Liver (tissue), 10 donors: ENCODE results near the gene AMN1. TPM values are rescaled to one million over a fixed set of nuclear protein-coding genes. Genes with fewer than 3 reads are reported as not detected.

ENCODE experiments used
- DNase-seq: peaks from one replicate; pipeline ENCODE4 v3.0.0-alpha.2; 2017; ENCODE audit warnings: low spot score
- H3K27ac ChIP-seq, 2 donors: one replicate each; pipeline ENCODE4 v1.7.0; 2013; ENCODE audit warnings: inconsistent platforms in 2 of 2, low read length in 2 of 2, control low read depth in 1 of 2, low read depth in 1 of 2, mild to moderate bottlenecking in 1 of 2
- H3K27me3 ChIP-seq, 4 donors: one replicate each; pipeline versions ENCODE4 v1.6.1 to v1.7.0; 2013; ENCODE audit warnings: low read length in 3 of 4, inconsistent platforms in 1 of 4, mild to moderate bottlenecking in 1 of 4, moderate library complexity in 1 of 4; ENCODE audit not compliant: control insufficient read depth in 4 of 4, insufficient read depth in 4 of 4
- H3K36me3 ChIP-seq, 4 donors: one replicate each; pipeline versions ENCODE4 v1.6.1 to v1.7.0; 2013; ENCODE audit warnings: low read length in 3 of 4, mild to moderate bottlenecking in 3 of 4, low read depth in 1 of 4, moderate library complexity in 1 of 4; ENCODE audit not compliant: control insufficient read depth in 4 of 4, insufficient read depth in 3 of 4
- H3K4me1 ChIP-seq, 4 donors: one replicate each; pipeline versions ENCODE4 v1.6.1 to v1.7.0; 2013; ENCODE audit warnings: low read length in 3 of 4, mild to moderate bottlenecking in 3 of 4, moderate library complexity in 1 of 4; ENCODE audit not compliant: control insufficient read depth in 4 of 4, insufficient read depth in 4 of 4
- H3K4me3 ChIP-seq, 3 donors: one replicate each; pipeline versions ENCODE4 v1.6.1 to v1.7.0; 2013; ENCODE audit warnings: low read length in 3 of 3, control low read depth in 1 of 3, low read depth in 1 of 3, mild to moderate bottlenecking in 1 of 3
- H3K9ac ChIP-seq, 2 donors: one replicate each; pipeline ENCODE4 v1.7.0; 2013; ENCODE audit warnings: low read length in 2 of 2, mild to moderate bottlenecking in 2 of 2, moderate library complexity in 2 of 2, control low read depth in 1 of 2, low read depth in 1 of 2
- H3K9me3 ChIP-seq, 4 donors: one replicate each; pipeline versions ENCODE4 v1.6.1 to v1.7.0; 2013; ENCODE audit warnings: low read length in 3 of 4; ENCODE audit not compliant: control insufficient read depth in 4 of 4
- EGR1 ChIP-seq, 2 donors: IDR thresholded peaks; 2 replicates each; pipeline ENCODE4 v1.6.1; 2016 to 2018; ENCODE audit warnings: antibody characterized with exemption in 2 of 2, low read depth in 2 of 2
- FOXA1 ChIP-seq: IDR thresholded peaks from 2 replicates; pipeline ENCODE4 v1.6.1; 2016; ENCODE audit warnings: antibody characterized with exemption
- FOXA2 ChIP-seq: IDR thresholded peaks from 2 replicates; pipeline ENCODE4 v1.6.1; 2016; ENCODE audit warnings: antibody characterized with exemption
- HNF4G ChIP-seq: IDR thresholded peaks from 2 replicates; pipeline ENCODE4 v1.6.1; 2016; ENCODE audit warnings: antibody characterized with exemption
- NR2F2 ChIP-seq: IDR thresholded peaks from 2 replicates; pipeline ENCODE4 v1.6.1; 2016; ENCODE audit warnings: antibody characterized with exemption
- RAD21 ChIP-seq, 2 donors: IDR thresholded peaks; 2 replicates each; pipeline ENCODE4 v1.6.1; 2016; ENCODE audit warnings: antibody characterized with exemption in 2 of 2, mild to moderate bottlenecking in 2 of 2
- RXRA ChIP-seq, 2 donors: IDR thresholded peaks; 2 replicates each; pipeline ENCODE4 v1.6.1; 2017 to 2018; ENCODE audit warnings: antibody characterized with exemption in 2 of 2, mild to moderate bottlenecking in 1 of 2
- YY1 ChIP-seq: IDR thresholded peaks from 2 replicates; pipeline ENCODE4 v1.6.1; 2016; ENCODE audit warnings: antibody characterized with exemption, mild to moderate bottlenecking
- WGBS: extraction: QIAGEN DNeasy Blood & Tissue Kit; methylation state at CpG from one replicate; pipeline ENCODE4 v1.1.7; 2013; 5-methylcytosine and 5-hydroxymethylcytosine counted together
- polyA plus RNA-seq, 2 donors: library from polyadenylated mRNA; stranded (reverse) in 1 of 2; unstranded in 1 of 2; fragments of 200-250 nt in 1 of 2; fragments of >200 nt in 1 of 2; fragmentation: Nextera tagmentation in 1 of 2; extraction: Ambion mirVana in 1 of 2; gene quantifications; one replicate each; pipeline versions ENCODE4 v1.2.1 to v1.2.3, GENCODE V29; 2013 to 2015
- small RNA-seq: library from RNA; depleted of rRNA; stranded (forward); fragments of <200 nt; gene quantifications from one replicate; pipeline ENCODE3, GENCODE V24; 2014
- total RNA-seq, 2 donors: library from RNA; depleted of rRNA; stranded (reverse); fragments of >200 nt; gene quantifications; one replicate each; pipeline ENCODE4 v1.2.3, GENCODE V29; 2014
- TF ChIP-seq, protein P1 (sequence below): IDR thresholded peaks from 2 replicates; pipeline ENCODE4 v1.6.1; 2016; ENCODE audit warnings: antibody characterized with exemption
- TF ChIP-seq, protein P2 (sequence below): IDR thresholded peaks from 2 replicates; pipeline ENCODE4 v1.6.1; 2016; ENCODE audit warnings: antibody characterized with exemption, mild to moderate bottlenecking
- TF ChIP-seq, protein P3 (sequence below): fragments of 150-350 bp; IDR thresholded peaks from 2 replicates; pipeline ENCODE4 v1.5.1; 2017; ENCODE audit warnings: improper control_type of control experiment, low read depth, low read length; ENCODE audit not compliant: missing input control
- TF ChIP-seq, protein P4 (sequence below): IDR thresholded peaks from 2 replicates; pipeline ENCODE4 v1.6.1; 2016; ENCODE audit warnings: antibody characterized with exemption
- TF ChIP-seq, protein P5 (sequence below): IDR thresholded peaks from 2 replicates; pipeline ENCODE4 v1.6.1; 2016; ENCODE audit warnings: antibody characterized with exemption
- donor health status: healthy.
- donor health status: healthy.
- donor health status: healthy.
- donor health status: healthy.
- donor health status: healthy.

The AMN1 gene
- total and polyA plus RNA-seq, 4 donors = 1.9 to 5.2 (median 3.7) TPM

- no peaks in the 10 kb centered on the region for H3K4me1 ChIP-seq
- WGBS = 92% methylated on average over 4 of the region's 4 CpGs
These were observed 106.8 kb downstream of the AMN1 start for GRCh38 chr12:31622038-31622437.

More at GRCh38 chr12:31622038-31622437, 106.8 kb downstream of the AMN1 start:
- no peak overlapping the region for H3K4me3 ChIP-seq
- H3K27ac ChIP-seq = no peak overlapping the region
- TF ChIP-seq HNF4G (no peak), FOXA1 (no peak), EGR1 (IDR thresholded peaks at IDR 0.05; ENCODE audit: low read depth in 2 of 2) (no peak), RXRA (IDR thresholded peaks at IDR 0.05) (no peak), RAD21 (IDR thresholded peaks at IDR 0.05) (no peak), FOXA2 (no peak), NR2F2 (no peak), YY1 (no peak)
- TF ChIP-seq, protein P1, sequence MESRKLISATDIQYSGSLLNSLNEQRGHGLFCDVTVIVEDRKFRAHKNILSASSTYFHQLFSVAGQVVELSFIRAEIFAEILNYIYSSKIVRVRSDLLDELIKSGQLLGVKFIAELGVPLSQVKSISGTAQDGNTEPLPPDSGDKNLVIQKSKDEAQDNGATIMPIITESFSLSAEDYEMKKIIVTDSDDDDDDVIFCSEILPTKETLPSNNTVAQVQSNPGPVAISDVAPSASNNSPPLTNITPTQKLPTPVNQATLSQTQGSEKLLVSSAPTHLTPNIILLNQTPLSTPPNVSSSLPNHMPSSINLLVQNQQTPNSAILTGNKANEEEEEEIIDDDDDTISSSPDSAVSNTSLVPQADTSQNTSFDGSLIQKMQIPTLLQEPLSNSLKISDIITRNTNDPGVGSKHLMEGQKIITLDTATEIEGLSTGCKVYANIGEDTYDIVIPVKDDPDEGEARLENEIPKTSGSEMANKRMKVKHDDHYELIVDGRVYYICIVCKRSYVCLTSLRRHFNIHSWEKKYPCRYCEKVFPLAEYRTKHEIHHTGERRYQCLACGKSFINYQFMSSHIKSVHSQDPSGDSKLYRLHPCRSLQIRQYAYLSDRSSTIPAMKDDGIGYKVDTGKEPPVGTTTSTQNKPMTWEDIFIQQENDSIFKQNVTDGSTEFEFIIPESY = no peak
- TF ChIP-seq, protein P2, sequence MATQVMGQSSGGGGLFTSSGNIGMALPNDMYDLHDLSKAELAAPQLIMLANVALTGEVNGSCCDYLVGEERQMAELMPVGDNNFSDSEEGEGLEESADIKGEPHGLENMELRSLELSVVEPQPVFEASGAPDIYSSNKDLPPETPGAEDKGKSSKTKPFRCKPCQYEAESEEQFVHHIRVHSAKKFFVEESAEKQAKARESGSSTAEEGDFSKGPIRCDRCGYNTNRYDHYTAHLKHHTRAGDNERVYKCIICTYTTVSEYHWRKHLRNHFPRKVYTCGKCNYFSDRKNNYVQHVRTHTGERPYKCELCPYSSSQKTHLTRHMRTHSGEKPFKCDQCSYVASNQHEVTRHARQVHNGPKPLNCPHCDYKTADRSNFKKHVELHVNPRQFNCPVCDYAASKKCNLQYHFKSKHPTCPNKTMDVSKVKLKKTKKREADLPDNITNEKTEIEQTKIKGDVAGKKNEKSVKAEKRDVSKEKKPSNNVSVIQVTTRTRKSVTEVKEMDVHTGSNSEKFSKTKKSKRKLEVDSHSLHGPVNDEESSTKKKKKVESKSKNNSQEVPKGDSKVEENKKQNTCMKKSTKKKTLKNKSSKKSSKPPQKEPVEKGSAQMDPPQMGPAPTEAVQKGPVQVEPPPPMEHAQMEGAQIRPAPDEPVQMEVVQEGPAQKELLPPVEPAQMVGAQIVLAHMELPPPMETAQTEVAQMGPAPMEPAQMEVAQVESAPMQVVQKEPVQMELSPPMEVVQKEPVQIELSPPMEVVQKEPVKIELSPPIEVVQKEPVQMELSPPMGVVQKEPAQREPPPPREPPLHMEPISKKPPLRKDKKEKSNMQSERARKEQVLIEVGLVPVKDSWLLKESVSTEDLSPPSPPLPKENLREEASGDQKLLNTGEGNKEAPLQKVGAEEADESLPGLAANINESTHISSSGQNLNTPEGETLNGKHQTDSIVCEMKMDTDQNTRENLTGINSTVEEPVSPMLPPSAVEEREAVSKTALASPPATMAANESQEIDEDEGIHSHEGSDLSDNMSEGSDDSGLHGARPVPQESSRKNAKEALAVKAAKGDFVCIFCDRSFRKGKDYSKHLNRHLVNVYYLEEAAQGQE = no peak
- TF ChIP-seq, protein P3, sequence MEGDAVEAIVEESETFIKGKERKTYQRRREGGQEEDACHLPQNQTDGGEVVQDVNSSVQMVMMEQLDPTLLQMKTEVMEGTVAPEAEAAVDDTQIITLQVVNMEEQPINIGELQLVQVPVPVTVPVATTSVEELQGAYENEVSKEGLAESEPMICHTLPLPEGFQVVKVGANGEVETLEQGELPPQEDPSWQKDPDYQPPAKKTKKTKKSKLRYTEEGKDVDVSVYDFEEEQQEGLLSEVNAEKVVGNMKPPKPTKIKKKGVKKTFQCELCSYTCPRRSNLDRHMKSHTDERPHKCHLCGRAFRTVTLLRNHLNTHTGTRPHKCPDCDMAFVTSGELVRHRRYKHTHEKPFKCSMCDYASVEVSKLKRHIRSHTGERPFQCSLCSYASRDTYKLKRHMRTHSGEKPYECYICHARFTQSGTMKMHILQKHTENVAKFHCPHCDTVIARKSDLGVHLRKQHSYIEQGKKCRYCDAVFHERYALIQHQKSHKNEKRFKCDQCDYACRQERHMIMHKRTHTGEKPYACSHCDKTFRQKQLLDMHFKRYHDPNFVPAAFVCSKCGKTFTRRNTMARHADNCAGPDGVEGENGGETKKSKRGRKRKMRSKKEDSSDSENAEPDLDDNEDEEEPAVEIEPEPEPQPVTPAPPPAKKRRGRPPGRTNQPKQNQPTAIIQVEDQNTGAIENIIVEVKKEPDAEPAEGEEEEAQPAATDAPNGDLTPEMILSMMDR = no peak
- TF ChIP-seq, protein P4, sequence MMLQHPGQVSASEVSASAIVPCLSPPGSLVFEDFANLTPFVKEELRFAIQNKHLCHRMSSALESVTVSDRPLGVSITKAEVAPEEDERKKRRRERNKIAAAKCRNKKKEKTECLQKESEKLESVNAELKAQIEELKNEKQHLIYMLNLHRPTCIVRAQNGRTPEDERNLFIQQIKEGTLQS = no peak
- TF ChIP-seq, protein P5, sequence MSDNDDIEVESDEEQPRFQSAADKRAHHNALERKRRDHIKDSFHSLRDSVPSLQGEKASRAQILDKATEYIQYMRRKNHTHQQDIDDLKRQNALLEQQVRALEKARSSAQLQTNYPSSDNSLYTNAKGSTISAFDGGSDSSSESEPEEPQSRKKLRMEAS = no peak
- no peak overlapping the region for H3K9ac ChIP-seq
- H3K27me3 ChIP-seq = no peaks in the 10 kb centered on the region
- no peak for DNase-seq
- no peaks in the 10 kb centered on the region for H3K9me3 ChIP-seq
- H3K36me3 ChIP-seq = no peaks in the 10 kb centered on the region

Small RNA genes lying within 50 kb of the gene (small RNA-seq; reads per million reads assigned to genes)
- gene AC023157.2 = not detected

Other genes starting within 250 kb of the AMN1 start
- 10 to 100 TPM; 12.5 to 23.1 TPM for gene DENND5B, start 137.9 kb downstream of the AMN1 start, total RNA-seq
- 1 to 10 TPM; 4.5 to 6.2 TPM for gene DENND5B, start 137.9 kb downstream of the AMN1 start, polyA plus RNA-seq
- 1 to 10 TPM; 4.6 to 4.8 TPM for gene ETFBKMT, start 69.3 kb downstream of the AMN1 start, total RNA-seq
- 1 to 10 TPM; 1.9 to 4.4 TPM for gene ETFBKMT, start 69.3 kb downstream of the AMN1 start, polyA plus RNA-seq
- gene RESF1, start 230.4 kb upstream of the AMN1 start, total RNA-seq = 10 to 100 TPM; 41.4 to 69.7 TPM
- 10 to 100 TPM; 19.5 to 33.0 TPM for gene RESF1, start 230.4 kb upstream of the AMN1 start, polyA plus RNA-seq